NCI-H526 (cell line): ENCODE measurements around the gene IGHMBP2.

Experiments
- DNase-seq, 2 experiments: peaks; one replicate each; lab custom pipeline; 2025; lab: John Stamatoyannopoulos, UW

The IGHMBP2 gene

DNA sequence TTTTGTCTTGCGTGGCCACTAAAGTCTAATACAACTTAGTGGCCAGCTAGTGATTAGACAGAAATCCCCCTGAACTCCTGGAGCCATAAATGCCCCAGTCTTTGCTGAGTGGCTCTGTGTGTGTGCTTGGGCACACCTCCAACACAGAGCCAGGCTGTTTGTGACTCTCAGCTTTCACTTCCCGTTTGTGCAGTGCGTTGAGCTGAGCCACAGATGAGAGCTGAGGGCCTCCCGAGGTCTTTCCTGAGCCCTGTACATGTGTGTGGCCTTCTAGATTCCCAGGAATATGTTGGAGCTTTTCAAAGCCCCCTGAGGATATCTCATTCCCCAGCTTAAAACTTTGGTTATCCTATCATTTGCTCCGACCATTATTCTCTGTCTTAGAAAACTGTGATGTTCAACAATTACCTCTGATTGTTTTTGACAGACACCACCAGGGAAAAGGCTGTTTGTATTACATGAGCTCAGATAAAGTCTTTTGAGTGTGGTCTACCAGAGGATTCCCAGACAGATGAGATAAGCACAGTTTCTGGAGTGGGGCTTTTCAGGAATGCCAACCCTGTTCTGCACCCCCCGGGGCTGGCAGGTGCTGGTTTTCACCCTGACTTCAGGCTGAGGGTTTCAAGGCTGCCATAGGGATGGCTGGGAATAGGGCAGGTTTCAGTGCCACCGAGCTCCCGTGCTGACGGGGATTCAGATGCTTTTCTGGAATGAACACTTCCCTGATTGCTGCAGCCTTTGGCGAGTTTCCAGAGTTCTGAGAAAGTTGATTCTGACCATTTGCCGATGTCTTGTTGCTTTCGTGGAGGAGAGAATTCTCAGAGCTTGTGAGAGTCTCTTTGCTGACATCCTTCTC, 23.8 kb downstream of the IGHMBP2 start:
- DNase-seq: no peak

GRCh38 chr11:68928136-68928880, 24.6 kb downstream of the IGHMBP2 start:
- DNase-seq: no peak

DNA sequence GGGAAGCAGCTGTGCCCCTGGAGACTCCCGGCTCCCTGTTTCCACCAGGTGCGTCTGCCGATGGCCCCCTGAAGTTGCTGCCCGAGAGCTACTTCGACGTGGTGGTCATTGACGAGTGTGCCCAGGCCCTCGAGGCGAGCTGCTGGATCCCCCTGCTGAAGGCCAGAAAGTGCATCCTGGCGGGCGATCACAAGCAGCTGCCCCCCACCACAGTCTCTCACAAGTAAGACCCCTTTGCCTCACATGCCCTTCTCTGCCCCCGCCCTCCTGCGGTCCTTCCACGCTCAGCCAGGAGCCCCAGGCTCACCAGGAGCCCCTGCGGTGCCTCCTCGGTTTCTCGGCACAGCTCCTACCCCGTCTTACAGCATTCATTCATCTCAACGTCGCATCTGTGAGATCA, 25.4 kb downstream of the IGHMBP2 start:
- DNase-seq: no peak

- DNase-seq: no peak
Observed at GRCh38 chr11:68929706-68930570, 26.2 kb downstream of the IGHMBP2 start.

DNA sequence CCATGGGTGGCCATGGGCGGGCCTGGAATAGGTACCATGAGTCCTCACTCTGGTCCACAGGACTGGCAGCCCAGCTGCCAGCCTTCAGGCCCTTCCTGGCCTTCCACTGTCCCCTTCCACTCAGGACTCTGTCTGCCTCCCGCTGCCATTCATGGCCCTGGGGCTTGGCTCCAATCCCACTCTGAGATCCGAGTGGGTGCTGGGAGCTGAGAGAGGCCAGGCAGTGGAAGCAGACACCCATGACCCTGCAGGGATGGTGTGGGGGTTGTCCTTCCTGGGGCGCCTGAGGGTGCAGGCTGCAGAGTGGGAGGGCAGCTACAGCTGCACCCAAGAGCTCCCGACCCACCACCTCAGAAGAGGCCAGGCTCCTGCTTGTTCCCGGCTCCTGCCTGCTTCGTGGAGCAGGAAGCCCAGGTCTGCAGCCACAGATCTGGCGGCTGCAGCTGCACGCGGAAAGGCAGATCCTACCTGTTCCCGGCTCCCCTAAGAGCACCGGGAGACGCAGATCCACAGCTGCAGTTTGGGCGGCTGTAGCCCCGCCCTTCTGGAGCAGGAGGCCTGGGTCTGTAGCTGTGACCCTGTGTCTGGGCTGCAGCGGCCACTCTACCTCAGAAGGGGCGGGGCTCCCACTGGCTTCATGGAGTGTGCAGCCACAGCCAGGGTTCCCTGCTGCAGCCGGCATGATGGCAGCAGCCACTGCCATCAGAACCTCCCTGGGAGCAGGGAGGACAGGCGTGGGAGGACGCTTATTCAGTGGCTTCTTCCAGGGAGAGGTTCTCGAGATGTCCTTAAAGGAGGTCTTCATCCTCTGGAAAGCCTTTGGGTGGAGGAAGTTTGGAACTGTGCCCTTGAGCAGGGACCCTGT, 27.5 kb downstream of the IGHMBP2 start:
- no peak for DNase-seq

DNA sequence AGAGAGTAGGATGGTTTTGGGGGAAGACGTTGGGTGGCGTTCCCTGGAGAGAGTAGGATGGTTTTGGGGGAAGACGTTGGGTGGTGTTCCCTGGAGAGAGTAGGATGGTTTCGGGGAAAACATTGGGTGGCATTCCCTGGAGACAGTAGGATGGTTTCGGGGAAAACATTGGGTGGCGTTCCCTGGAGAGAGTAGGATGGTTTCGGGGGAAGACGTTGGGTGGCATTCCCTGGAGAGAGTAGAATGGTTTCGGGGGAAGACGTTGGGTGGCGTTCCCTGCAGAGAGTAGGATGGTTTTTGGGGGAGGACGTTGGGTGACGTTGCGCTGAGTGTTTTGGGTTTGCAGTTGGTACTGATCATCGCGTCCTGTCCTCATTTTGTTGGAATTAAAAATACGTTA, 28.2 kb downstream of the IGHMBP2 start:
- no peak for DNase-seq

GRCh38 chr11:68932358-68932757, 28.7 kb downstream of the IGHMBP2 start:
- no peak for DNase-seq

GRCh38 chr11:68932933-68933577, 29.4 kb downstream of the IGHMBP2 start:
- DNase-seq: no peak

- no peak for DNase-seq
Observed at GRCh38 chr11:68933605-68934320, 30.1 kb downstream of the IGHMBP2 start.

- no peak for DNase-seq
Observed at GRCh38 chr11:68934321-68934645, 30.6 kb downstream of the IGHMBP2 start.

DNA sequence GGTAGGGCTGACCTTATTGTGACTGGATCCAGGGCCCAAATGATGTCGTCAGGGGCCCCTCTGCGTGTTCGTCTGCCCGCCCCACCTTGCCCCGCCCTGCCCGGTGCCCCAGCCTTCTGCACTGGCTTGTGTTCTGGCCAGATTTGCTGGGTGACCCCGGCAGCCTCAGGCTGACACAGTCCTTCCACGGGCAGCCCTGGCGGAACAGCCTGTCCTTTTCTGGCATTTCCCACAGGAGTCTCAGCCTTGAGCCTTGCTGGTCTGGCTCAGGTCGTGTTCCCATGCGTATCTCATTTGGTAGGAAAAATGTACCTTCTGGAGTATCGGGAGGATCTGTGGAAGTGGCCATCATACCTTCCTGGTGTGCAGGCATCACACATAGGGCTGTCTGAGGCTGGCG, 31.0 kb downstream of the IGHMBP2 start:
- no peak for DNase-seq

- DNase-seq: no peak
Observed at GRCh38 chr11:68935066-68935465, 31.4 kb downstream of the IGHMBP2 start.

DNA sequence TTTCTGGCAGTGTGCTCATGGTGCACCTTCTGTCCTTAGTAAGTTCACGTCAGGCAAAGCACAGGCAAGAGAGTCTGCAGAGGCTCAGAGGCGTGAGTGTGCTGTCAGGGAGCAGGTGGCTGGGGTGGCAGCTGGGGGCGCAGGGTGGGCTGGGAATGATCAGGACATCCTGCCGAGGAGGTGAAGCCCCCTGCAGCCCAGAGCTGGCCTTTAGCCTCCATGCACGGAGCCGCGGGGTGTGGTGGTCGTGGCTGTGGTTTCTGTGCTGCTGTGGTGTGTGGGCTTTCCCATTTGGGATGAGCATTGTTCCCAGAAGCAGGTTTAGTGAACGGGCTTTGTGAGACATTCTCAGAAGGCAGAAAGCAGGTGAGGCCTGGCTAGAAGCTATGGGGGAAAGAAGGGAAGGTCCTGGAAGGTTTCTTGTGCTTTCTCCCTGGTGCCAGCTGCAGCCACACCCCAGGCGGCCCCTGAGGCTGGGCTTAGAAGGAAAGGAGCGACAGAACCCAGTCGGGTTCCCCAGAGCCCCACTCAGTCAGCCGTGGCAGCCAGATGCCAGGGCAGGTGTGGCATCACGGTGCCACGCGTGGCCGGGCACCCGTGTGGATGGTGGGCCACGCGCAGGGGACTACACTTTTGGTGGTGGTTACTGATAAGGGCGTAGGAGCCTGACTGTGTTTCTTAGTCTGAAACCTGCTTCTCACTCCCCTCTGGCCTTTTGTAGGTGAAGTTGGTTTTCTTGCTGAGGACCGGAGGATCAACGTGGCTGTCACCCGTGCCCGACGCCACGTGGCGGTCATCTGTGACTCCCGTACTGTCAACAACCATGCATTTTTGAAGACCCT, 32.0 kb downstream of the IGHMBP2 start:
- no peak for DNase-seq

- no peak for DNase-seq
Observed at GRCh38 chr11:68936358-68936636, 32.6 kb downstream of the IGHMBP2 start.

DNA sequence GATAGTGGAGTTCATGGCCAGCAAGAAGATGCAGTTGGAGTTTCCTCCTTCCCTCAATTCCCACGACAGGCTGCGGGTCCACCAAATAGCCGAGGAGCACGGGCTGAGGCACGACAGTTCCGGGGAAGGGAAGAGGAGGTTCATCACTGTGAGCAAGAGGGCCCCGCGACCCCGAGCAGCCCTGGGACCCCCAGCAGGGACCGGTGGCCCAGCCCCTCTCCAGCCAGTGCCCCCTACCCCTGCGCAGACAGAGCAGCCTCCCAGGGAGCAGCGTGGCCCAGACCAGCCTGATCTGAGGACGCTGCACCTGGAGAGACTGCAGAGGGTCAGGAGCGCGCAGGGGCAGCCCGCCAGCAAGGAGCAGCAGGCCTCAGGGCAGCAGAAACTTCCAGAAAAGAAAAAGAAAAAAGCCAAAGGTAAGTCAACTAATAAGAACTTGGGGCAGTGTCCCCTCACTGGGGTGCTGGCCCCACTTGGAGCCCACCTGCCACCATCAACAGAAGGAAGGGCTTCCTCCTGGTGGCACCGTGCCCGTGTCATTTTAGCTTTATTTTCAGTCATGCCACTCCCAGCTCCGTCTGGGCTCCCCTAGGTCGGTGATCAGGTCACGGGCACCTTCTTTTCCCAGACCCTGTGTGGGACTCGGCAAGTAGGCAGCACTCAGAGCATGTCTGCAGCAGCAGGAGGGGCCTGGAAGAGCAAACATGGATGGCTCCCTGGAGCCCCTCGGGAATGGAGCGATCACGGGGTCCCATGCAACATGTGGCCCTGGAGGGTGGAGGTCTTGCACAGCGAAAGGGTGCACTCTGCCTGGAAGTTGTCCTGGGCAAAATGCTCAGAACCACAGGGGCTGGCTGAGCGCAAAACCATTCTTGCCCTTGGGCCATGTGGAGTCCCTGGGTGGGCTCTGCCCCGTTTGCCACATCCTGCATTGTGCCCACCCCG, 33.3 kb downstream of the IGHMBP2 start:
- DNase-seq: no peak

GRCh38 chr11:68938088-68938487, 34.4 kb downstream of the IGHMBP2 start:
- no peak for DNase-seq

DNA sequence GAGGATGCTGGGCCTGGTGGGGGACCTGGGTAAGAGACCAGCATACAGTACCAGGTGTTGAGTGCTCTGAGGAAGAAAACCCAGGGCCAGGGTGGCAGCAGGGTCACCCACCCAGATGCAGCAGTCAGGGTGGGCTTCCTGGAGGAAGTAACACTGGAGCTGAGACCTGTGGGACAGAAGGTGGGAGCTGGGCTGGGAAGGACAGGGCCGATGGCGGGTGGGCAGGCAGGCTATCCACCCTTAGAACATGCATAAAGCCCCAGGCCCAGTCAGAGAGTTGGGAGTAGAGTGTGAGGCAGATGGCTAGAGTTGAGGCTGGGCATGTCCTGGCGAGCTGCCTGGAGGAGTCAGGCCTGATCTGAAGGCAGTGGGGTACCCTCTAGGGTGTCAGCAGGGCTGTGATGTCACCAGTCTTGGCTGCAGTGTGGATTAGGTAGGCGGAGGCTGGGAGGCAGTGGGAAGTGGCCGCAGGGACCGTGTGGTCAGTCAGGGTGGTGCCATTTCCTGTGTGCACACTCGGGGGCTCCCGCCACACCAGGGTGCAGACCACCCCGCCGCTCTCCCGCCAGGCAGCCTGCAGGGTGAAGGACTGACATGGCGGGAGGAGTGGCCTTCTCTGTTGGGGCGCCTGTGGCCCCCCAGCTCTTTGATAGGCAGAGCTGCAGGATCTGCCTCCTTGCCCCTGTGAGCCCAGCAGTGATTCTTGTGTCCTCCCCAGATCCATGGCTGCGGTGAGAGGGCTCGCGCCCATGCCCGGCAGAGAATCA, 35.3 kb downstream of the IGHMBP2 start:
- no peak for DNase-seq
